GM18867 (cell line): Measurements from ENCODE around the gene WEE1.
"Not testable (repeated sequence)": the region's sequence is repeated elsewhere in the genome, so short reads cannot be mapped to it uniquely, and the experiment has no call there.

Experiments used
- ATAC-seq: cut with Tn5 transposase; IDR thresholded peaks from one replicate; pipeline ENCODE4 v1.9.1; 2021; ENCODE audit warnings: mild to moderate bottlenecking, moderate library complexity; ENCODE audit not compliant: unreplicated experiment

WEE1 gene

DNA sequence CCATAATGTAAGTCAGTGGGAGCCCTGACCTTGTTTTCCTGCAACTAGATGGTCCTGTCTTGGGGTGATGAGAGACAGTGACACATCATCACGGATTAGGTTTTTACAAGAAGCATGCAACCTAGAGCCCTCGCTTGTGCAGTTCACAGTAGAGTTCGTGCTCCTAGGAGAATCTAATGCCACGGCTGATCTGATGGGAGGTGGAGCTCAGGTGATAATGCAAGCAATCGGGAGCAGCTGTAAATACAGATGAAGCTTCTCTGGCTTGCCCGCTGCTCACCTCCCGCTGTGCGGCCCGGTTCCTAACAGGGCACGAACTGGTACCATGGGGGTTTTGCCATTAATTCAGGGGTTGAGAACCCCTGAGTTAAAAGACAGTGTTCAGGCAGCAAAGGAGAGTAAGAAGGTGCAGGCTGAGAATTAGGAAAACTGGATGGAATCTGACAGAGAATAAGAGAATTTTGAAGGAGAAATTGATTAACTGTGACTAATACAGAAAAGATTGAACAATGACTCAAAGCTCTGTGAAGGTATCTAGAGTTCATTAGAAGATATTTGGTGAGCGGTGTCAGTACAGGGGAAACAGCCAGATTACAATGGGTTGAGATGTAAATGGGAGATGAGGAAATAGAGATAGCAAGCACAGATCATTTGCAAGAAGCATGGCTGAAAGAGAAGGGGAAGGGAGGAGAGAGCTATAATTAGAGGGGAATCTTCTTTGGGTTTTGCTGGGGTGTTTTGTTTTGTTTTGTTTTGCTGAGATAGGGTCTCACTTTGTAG lies 21.0 kb downstream of the WEE1 start:
- ATAC-seq: no peak

GRCh38 chr11:9596926-9597464 lies 23.5 kb downstream of the WEE1 start:
- no peak for ATAC-seq

DNA sequence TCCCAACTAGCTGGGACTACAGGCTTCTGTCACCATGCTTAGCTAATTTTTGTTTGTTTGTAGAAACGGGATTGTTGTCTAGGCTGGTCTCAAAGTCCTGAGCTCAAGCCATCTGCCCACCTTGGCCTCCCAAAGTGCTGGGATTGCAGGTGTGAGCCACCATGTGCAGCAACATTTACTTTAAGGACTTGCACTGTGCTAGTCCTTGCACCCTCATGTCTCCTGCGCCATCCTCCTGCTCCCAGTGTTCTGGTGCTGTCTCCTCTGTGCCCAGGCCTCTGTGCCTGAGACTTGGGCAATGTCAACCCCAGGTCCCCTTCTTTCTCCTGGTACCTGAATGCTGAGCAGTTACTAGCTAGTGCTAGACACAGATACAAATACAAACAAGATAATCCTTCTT lies 26.7 kb downstream of the WEE1 start:
- ATAC-seq: no peak

DNA sequence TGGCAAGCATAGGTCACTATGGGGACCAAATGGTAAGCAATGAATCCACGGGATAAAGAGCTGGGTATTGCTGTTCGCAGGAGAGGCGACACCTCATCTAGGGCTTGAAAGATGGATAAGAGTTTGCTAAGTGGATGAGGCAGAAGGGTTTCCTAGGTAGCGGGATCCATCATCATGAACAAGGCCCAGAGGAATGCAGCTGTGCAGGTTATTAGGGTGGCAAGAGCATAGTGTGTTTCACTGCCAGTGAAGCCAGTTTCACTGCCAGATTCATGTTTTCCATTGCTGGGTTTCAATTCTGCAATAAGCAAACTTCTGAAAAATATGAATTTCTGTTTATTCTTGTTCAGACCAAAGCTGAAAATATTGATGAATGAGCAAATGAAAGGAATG lies 27.2 kb downstream of the WEE1 start:
- ATAC-seq: peak; percentile 56

GRCh38 chr11:9601037-9601875 lies 27.8 kb downstream of the WEE1 start:
- ATAC-seq: peak; percentile 82

DNA sequence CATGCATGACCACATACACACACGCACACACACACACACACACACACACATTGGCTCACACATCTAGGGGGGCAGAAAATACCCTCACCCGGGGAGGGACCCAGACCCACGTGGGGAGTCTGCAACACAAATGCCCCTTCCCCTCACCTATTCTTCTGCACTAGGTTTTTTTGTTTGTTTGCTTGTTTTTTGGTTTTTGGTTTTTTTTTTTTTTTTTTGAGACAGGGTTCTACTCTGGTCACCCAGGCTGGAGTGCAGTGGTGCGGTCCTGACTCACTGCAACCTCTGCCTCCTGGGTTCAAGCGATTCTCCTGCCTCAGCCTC lies 28.4 kb downstream of the WEE1 start:
- ATAC-seq: peak; percentile 22

GRCh38 chr11:9603214-9603613 lies 29.7 kb downstream of the WEE1 start:
- not testable (repeated sequence) for ATAC-seq

- ATAC-seq: no peak
These were observed 30.7 kb downstream of the WEE1 start for GRCh38 chr11:9604134-9604533.

- ATAC-seq: no peak
These were observed 32.3 kb downstream of the WEE1 start for GRCh38 chr11:9605742-9606141.

DNA sequence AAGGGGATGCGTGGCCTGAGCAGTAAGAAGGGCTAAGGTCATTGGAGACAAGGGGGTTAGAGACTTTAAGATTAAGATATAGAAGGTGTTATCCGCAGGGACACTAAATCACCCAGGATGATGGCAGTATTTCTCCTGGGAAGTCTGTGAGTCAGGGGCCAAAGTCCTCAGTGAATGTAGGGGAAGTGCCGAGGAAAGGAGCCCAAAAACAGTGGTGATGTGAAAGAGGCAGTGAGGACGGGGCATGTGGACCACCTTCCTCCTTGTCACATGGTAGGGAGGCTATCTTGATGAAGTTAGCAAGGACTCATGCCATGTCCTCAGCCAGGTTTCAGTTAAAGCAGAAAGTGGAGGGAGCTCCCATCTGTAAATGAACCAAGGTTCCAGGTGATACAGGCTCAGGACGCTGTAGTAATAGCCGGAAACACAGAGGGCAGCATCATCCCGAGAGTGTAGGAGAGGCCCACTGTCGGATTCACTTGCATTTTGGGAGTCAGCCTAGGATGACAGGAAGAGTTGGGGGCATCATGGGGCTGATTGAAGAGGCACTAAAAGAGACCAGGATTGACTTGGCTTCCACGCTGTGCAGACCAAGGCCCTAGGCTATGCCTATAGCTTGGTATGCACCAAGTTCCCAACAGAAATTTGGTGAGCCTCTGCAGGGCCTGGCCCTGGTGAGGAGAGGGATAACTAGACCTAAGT lies 33.5 kb downstream of the WEE1 start:
- no peak for ATAC-seq

DNA sequence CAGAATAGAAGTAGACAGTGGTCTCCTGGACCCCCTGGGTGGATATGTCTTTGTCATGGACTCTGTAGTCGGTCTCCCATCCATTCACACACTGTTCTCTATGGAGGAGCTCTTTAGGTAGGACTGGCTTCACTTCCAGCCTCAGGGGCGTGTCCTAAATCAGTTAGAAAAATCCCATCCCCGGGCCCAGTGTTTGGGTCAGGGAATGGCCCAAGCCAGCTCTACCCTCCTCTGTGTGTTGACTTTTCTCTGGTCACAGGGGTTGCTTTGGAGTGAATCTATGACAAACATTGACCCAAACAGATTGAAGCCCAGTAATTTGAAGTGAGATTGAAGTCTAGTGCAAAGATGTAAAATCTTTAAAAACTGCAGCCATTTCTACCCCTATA lies 34.0 kb downstream of the WEE1 start:
- ATAC-seq: no peak

- no peak for ATAC-seq
These were observed 35.7 kb downstream of the WEE1 start for GRCh38 chr11:9609002-9609759.

GRCh38 chr11:9609841-9610240 lies 36.4 kb downstream of the WEE1 start:
- ATAC-seq: no peak

GRCh38 chr11:9613118-9613829 lies 39.8 kb downstream of the WEE1 start:
- ATAC-seq: peak; percentile 34

DNA sequence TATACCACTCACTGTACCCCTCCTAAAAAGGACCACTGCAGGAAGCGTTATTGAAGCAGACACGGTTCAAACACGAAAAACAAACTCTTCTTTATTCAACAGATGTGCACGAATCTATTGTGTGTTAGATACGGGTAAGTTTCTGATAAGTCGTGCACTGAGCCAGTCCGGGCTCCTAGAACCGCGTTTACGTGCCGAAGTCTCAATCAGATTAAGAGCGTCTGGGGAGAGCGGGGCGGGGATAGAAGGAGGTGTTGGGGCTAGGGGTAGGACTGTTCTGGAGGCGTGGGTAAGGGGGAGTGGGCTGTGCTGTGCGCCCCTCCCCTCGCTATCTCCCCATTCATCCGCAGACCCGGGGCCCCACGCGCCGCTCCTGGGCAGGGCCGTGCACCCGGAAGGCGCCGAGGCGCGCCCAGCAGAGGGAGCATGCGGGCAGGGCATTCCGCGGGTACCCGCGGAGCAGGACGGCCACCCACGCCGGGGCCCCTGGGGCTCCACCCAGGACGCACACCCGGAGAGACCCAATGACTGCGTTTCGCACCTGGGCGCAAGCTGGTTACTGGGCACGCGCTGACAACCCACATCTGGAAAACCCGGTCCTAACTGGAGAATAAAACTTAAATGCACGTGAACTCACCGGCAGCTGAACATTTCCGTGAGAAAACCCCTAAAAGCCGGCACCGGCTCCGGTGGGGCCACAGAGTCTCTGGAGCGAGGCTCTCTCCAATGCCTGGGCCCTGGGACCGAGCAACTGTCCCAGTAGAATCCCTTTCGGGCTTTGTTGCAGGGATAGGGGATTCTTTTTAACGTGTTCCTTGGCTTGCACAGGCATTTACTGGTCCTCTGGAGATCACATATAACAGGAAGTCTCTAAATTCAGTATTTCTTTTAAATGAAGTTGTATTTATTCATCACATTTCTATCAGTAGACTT lies 40.6 kb downstream of the WEE1 start:
- ATAC-seq: peak; percentile 75

GRCh38 chr11:9615031-9615451 lies 41.6 kb downstream of the WEE1 start:
- ATAC-seq: peak; percentile 53

- ATAC-seq: no peak
These were observed 42.7 kb downstream of the WEE1 start for GRCh38 chr11:9616042-9616675.

DNA sequence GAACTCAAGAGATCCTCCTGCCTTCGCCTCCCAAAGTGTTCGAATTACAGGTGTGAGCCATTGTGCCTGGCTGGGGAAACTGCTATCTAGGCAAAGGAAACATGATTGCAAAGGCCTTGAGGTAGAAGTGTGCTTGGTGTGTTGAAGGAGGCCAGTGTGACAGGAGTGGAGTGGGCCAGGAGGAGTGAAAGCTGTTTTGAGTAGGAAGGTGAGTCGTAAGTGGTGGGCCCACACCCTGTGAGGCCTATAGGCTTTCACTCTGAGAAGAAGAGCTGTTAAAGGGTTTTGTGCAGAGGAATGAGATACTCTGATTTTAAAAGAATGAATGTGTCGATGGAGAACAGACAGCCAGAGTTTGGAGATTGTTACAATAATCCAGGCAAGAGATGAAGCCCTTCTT lies 43.4 kb downstream of the WEE1 start:
- no peak for ATAC-seq

GRCh38 chr11:9617940-9618339 lies 44.5 kb downstream of the WEE1 start:
- no peak for ATAC-seq
